Islet of Langerhans (tissue), 1 donor: ENCODE data around the gene ROS1.
"Not testable (repeated sequence)": the region's sequence is repeated elsewhere in the genome, so short reads cannot be mapped to it uniquely, and the experiment has no call there.

Experiments used
- FAIRE-seq: peaks from one replicate; lab custom pipeline; 2011; peaks lifted over from hg19 to GRCh38; lab: Jason Lieb, UNC

Gene ROS1

GRCh38 chr6:117266257-117267053, 159.3 kb downstream of the ROS1 start:
- FAIRE-seq = no peak

GRCh38 chr6:117265410-117266256, 160.1 kb downstream of the ROS1 start, which contains the start of gene VGLL2:
Gene VGLL2 (plus strand): TSS chr6:117265558. CDS start chr6:117265764, 206 bp downstream.
- no peak for FAIRE-seq

DNA sequence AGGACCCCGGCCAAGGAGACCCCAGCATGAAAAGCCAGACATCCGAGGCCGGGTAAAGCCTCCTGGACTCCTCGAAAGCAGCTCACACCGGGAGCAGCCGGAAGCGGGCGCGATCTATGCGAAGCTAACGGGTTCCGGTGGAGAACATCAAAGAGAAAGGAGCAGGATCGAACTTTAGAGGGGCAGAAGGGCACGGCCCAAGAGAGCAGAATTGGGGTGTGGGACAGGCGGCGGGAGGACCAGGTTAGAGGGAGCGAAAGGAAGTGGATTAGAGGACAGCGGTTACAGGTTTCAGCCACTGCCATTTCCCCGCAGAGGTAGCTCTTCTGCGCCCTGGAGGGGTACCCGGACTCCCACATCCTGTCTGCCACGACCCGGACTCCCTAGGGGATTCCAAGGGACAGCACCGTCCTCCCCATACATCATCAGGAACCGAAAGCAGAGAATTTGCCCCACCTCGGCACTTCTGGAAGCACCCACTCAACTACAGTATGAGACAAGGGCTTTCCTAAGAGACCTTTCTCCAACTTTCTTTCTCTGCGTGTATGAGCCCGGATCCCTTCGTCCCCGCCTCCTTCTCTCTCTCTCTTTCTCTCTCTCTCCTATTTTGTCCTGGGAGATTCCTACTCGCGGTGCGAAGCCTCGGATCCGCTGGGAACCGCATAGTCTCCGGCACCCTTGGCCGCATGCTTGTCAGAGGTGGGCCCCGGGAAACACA, 160.9 kb downstream of the ROS1 start:
- no peak for FAIRE-seq

DNA sequence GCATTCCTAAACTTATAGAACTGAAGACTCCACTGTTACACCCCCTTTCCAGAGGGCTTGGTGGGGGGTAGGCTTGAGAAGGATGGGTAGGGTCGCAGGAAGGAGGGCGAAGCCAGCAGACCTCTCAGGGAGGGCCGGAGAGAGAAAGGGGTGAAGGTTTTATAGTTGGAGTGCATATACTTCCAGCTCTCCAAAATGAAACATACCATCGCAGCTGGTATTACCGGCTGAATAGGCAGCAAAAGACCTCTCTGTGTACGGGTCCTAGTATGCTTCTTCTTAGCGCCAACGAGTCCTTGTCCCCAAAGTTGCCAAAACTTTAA, 161.4 kb downstream of the ROS1 start:
- no peak for FAIRE-seq

DNA sequence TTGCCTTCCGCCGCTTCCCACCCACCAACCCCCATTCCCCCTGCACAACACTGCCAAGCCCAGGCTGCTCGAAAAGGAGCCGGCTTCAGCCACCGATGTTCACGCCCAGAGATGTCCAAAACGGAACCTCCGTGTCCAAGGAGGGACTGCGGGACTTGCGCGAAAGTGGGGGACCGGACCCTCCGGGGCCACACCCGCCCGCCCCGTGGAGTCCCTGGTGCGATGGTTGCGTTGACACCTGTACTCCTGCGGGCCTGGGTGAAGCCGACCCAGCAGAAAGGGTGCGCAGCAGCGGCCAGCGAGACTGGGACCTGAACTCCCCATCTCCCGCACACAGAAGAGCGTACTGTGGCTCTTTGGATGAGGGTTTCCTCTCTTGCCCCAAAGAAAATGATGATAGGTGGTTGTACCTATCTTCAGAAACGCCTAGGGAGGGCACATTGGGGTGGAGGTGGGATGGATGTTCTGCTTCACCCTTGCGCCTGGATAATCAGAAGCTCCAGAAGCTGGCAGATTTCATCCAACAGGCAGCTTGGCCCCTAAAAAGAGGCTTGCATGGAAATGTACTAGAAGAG, 162.3 kb downstream of the ROS1 start:
- no peak for FAIRE-seq

DNA sequence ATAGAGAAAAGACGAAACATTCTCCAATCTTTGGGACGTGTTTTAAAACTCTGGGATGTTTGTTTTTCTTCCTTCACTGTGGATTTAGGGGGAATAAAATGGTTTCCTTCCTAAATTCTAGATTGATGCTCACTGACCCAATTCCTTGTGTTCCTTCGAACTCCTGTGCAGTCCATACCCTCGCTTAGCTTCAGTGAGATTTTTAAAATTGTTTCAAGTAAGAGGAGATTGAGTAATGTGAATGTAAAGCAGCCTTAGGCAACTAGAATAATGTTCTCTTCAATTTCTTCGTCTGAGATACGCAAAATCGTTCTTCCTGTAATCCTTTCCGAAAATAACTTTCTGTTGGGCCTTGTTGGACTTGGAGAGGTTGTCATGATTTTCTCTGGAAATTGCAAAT, 162.9 kb downstream of the ROS1 start:
- no peak for FAIRE-seq

DNA sequence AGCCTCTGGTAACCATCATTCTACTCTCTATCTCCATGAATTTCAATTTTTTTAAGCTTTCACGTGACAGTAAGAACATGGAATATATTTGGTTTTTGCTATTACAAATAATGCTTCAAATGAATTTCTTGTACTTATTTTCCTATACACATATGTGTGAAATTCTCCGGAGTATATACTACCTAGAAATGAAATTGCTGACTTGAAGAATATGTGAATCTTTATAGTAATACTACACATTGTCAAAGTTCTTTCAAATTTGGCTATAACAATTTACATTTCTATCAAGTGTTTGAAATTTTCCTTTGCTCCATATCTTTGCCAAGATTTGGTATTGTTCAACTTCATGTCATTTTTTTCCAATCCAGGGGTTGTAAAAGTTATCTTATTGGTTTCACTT, 172.0 kb downstream of the ROS1 start:
- no peak for FAIRE-seq

- FAIRE-seq = not testable (repeated sequence)
These were observed 180.8 kb downstream of the ROS1 start for GRCh38 chr6:117244979-117245378.

GRCh38 chr6:117244571-117244970, 181.2 kb downstream of the ROS1 start:
- FAIRE-seq = not testable (repeated sequence)
